GM18868 (cell line): ENCODE measurements around the gene AKR1C4.
"Not testable (repeated sequence)": the region's sequence is repeated elsewhere in the genome, so short reads cannot be mapped to it uniquely, and the experiment has no call there.

Source experiments
- ATAC-seq: cut with Tn5 transposase; IDR thresholded peaks from one replicate; pipeline ENCODE4 v1.9.1; 2021; ENCODE audit warnings: mild to moderate bottlenecking, moderate library complexity; ENCODE audit not compliant: unreplicated experiment

Gene AKR1C4

GRCh38 chr10:5199398-5199797 lies 2.8 kb downstream of the AKR1C4 start:
- ATAC-seq = no peak

GRCh38 chr10:5206799-5207198 lies 10.2 kb downstream of the AKR1C4 start:
- no peak for ATAC-seq

GRCh38 chr10:5209776-5210175 lies 13.1 kb downstream of the AKR1C4 start:
- not testable (repeated sequence) for ATAC-seq

GRCh38 chr10:5210261-5210660 lies 13.6 kb downstream of the AKR1C4 start:
- not testable (repeated sequence) for ATAC-seq

- ATAC-seq = no peak
Measured at GRCh38 chr10:5211696-5212536, 15.3 kb downstream of the AKR1C4 start.

GRCh38 chr10:5216801-5217200 lies 20.2 kb downstream of the AKR1C4 start:
- no peak for ATAC-seq

- ATAC-seq = no peak
Measured at GRCh38 chr10:5219262-5219661, 22.6 kb downstream of the AKR1C4 start.

GRCh38 chr10:5222942-5223341 lies 26.3 kb downstream of the AKR1C4 start:
- not testable (repeated sequence) for ATAC-seq

- no peak for ATAC-seq
Measured at GRCh38 chr10:5229019-5229418, 32.4 kb downstream of the AKR1C4 start.

- ATAC-seq = no peak
Measured at GRCh38 chr10:5233324-5233723, 36.7 kb downstream of the AKR1C4 start.

- ATAC-seq = no peak
Measured at GRCh38 chr10:5234106-5234860, 37.6 kb downstream of the AKR1C4 start.

- ATAC-seq = not testable (repeated sequence)
Measured at GRCh38 chr10:5237541-5237940, 40.9 kb downstream of the AKR1C4 start.

GRCh38 chr10:5242585-5242984 lies 45.9 kb downstream of the AKR1C4 start:
- no peak for ATAC-seq

- ATAC-seq = no peak
Measured at GRCh38 chr10:5243521-5243987, 46.9 kb downstream of the AKR1C4 start.

GRCh38 chr10:5252177-5253037 lies 55.8 kb downstream of the AKR1C4 start:
- ATAC-seq = no peak

- ATAC-seq = no peak
Measured at GRCh38 chr10:5254488-5254887, 57.9 kb downstream of the AKR1C4 start.

- not testable (repeated sequence) for ATAC-seq
Measured at GRCh38 chr10:5257768-5258167, 61.1 kb downstream of the AKR1C4 start.

GRCh38 chr10:5259132-5259951 lies 62.7 kb downstream of the AKR1C4 start:
- no peak for ATAC-seq

GRCh38 chr10:5259952-5260578 lies 63.4 kb downstream of the AKR1C4 start:
- no peak for ATAC-seq

GRCh38 chr10:5260828-5261227 lies 64.2 kb downstream of the AKR1C4 start:
- no peak for ATAC-seq
